Activated CD8-positive, alpha-beta memory T cell treated with anti-CD3 and anti-CD28 coated beads for 36 hours (primary cell): ENCODE data around the gene SCG3. TPM values are rescaled to one million over a fixed set of nuclear protein-coding genes. Genes with fewer than 3 reads are reported as not detected.
"Not testable (repeated sequence)": the region's sequence is repeated elsewhere in the genome, so short reads cannot be mapped to it uniquely, and the experiment has no call there.

Source experiments
- CTCF ChIA-PET: fragments of 350-600 bp; sonication (Branson Sonifier 250); formaldehyde crosslinking; loops from one replicate; lab custom pipeline; 2021; ENCODE audit warnings: antibody characterized with exemption; lab: Charles Lee
- POLR2A ChIA-PET: fragments of 350-600 bp; sonication (Branson Sonifier 250); formaldehyde crosslinking; loops from one replicate; lab custom pipeline; 2021; ENCODE audit warnings: antibody characterized with exemption; lab: Charles Lee
- total RNA-seq, 2 experiments: library from RNA; stranded (reverse); gene quantifications; one replicate each; pipeline ENCODE4 v1.2.3, GENCODE V29; 2021

The SCG3 gene
- not detected for total RNA-seq

- ChIA-PET POLR2A (no interaction called here), CTCF (interaction anchor here (0.9 kb wide), 1 partner anchor 31 kb away, joined by 3 read pairs; no protein-coding TSS in a partner anchor)
These were observed at the start of gene SCG3 for GRCh38 chr15:51681303-51681963. SCG3 (plus strand) TSS chr15:51681503; CDS start chr15:51681756, 253 bp downstream.

GRCh38 chr15:51634591-51635198 lies 46.6 kb upstream of the SCG3 start:
- CTCF ChIA-PET = no interaction called here
- POLR2A ChIA-PET = no interaction called here

GRCh38 chr15:51641490-51642130 lies 39.7 kb upstream of the SCG3 start:
- POLR2A ChIA-PET = no interaction called here

GRCh38 chr15:51642696-51643095 lies 38.6 kb upstream of the SCG3 start:
- ChIA-PET POLR2A (no interaction called here), CTCF (interaction anchor here (0.7 kb wide), 1 partner anchor 135 kb away, joined by 3 read pairs; no protein-coding TSS in a partner anchor)

More at GRCh38 chr15:51641490-51642130, 39.7 kb upstream of the SCG3 start:
- CTCF ChIA-PET = no interaction called here

GRCh38 chr15:51647128-51647562 lies 34.2 kb upstream of the SCG3 start:
- ChIA-PET POLR2A (no interaction called here), CTCF (no interaction called here)

- POLR2A ChIA-PET, CTCF ChIA-PET: not testable (repeated sequence)
These were observed 33.2 kb upstream of the SCG3 start for GRCh38 chr15:51648101-51648500.

GRCh38 chr15:51648643-51649042 lies 32.7 kb upstream of the SCG3 start:
- CTCF ChIA-PET = interaction anchor here (2.4 kb wide), 1 partner anchor 128 kb away, joined by 52 read pairs; no protein-coding TSS in a partner anchor
- POLR2A ChIA-PET = not testable (repeated sequence)

GRCh38 chr15:51649659-51650521 lies 31.4 kb upstream of the SCG3 start:
- ChIA-PET POLR2A (no interaction called here), CTCF (interaction anchor here (0.6 to 2.4 kb wide), 19 partner anchors 14 to 256 kb away, joined by 3 to 52 read pairs (median 3); partner anchors contain the start of gene LYSMD2)

GRCh38 chr15:51652084-51652668 lies 29.1 kb upstream of the SCG3 start:
- ChIA-PET POLR2A (no interaction called here), CTCF (no interaction called here)

GRCh38 chr15:51655401-51656057 lies 25.8 kb upstream of the SCG3 start:
- CTCF ChIA-PET, POLR2A ChIA-PET: not testable (repeated sequence)

GRCh38 chr15:51658664-51659063 lies 22.6 kb upstream of the SCG3 start:
- ChIA-PET POLR2A (no interaction called here), CTCF (no interaction called here)

GRCh38 chr15:51661072-51661471 lies 20.2 kb upstream of the SCG3 start:
- ChIA-PET CTCF (no interaction called here), POLR2A (no interaction called here)

- CTCF ChIA-PET = no interaction called here
- POLR2A ChIA-PET = no interaction called here
These were observed 13.8 kb upstream of the SCG3 start for GRCh38 chr15:51667478-51667877.

- POLR2A ChIA-PET = interaction anchor here (0.7 kb wide), 1 partner anchor 1152 kb away, joined by 3 read pairs; no protein-coding TSS in a partner anchor
These were observed 12.9 kb upstream of the SCG3 start for GRCh38 chr15:51668446-51668845.

GRCh38 chr15:51669381-51669780 lies 11.9 kb upstream of the SCG3 start:
- ChIA-PET CTCF (interaction anchor here (0.6 to 1.0 kb wide), 2 partner anchors 12 to 203 kb away, joined by 3 read pairs; no protein-coding TSS in a partner anchor), POLR2A (no interaction called here)

More at GRCh38 chr15:51668446-51668845, 12.9 kb upstream of the SCG3 start:
- CTCF ChIA-PET = no interaction called here

GRCh38 chr15:51672155-51672687 lies 9.1 kb upstream of the SCG3 start:
- POLR2A ChIA-PET = no interaction called here
- CTCF ChIA-PET = interaction anchor here (1.2 kb wide), 1 partner anchor 22 kb away, joined by 4 read pairs; no protein-coding TSS in a partner anchor

GRCh38 chr15:51672913-51673857 lies 8.1 kb upstream of the SCG3 start:
- CTCF ChIA-PET = no interaction called here
- POLR2A ChIA-PET = no interaction called here
